ENCODE measurements around the gene RIN2.

RIN2 gene

GRCh38 chr20:19723813-19724430 lies 34.1 kb upstream of the RIN2 start:
- no peak for ATAC-seq
- TF ChIP-seq CSDC2 (CRISPR knock-in tag; IDR thresholded peaks at IDR 0.05) (no peak), TCF4 (CRISPR knock-in tag; IDR thresholded peaks at IDR 0.05; ENCODE audit: borderline replicate concordance) (no peak), ESRRG (CRISPR knock-in tag; IDR thresholded peaks at IDR 0.05) (no peak), ZC3H10 (CRISPR knock-in tag; IDR thresholded peaks at IDR 0.05) (no peak), ZNF8 (CRISPR knock-in tag; IDR thresholded peaks at IDR 0.05) (no peak), PATZ1 (CRISPR knock-in tag; IDR thresholded peaks at IDR 0.05; ENCODE audit: borderline replicate concordance) (no peak), CSRNP3 (CRISPR knock-in tag; IDR thresholded peaks at IDR 0.05) (no peak), TOX (CRISPR knock-in tag; IDR thresholded peaks at IDR 0.05; ENCODE audit: borderline replicate concordance) (no peak), ISL1 (CRISPR knock-in tag; IDR thresholded peaks at IDR 0.05) (no peak), ZFP3 (CRISPR knock-in tag; IDR thresholded peaks at IDR 0.05) (no peak), ZNF70 (CRISPR knock-in tag; IDR thresholded peaks at IDR 0.05) (no peak), POU6F1 (CRISPR knock-in tag; IDR thresholded peaks at IDR 0.05; ENCODE audit: borderline replicate concordance, low read depth) (no peak)

GRCh38 chr20:19725373-19725772 lies 32.7 kb upstream of the RIN2 start:
- no peak for ATAC-seq
- TF ChIP-seq ESRRG (CRISPR knock-in tag; IDR thresholded peaks at IDR 0.05) = no peak
- no peak for TF ChIP-seq ARNTL (CRISPR knock-in tag; IDR thresholded peaks at IDR 0.05; ENCODE audit: borderline replicate concordance, low read depth)

GRCh38 chr20:19725814-19726525 lies 32.1 kb upstream of the RIN2 start:
- peak; percentile 53; the same call in 1 of the 3 replicates for ATAC-seq
- TF ChIP-seq CSRNP3 (CRISPR knock-in tag; IDR thresholded peaks at IDR 0.05) = no peak
- no peak for TF ChIP-seq ZC3H10 (CRISPR knock-in tag; IDR thresholded peaks at IDR 0.05)

- TF ChIP-seq ZNF70 (CRISPR knock-in tag; IDR thresholded peaks at IDR 0.05) = no peak
- TF ChIP-seq TSHZ2 (CRISPR knock-in tag; IDR thresholded peaks at IDR 0.05) = no peak
- TF ChIP-seq OSR1 (CRISPR knock-in tag; IDR thresholded peaks at IDR 0.05) = no peak
- no peak for TF ChIP-seq PATZ1 (CRISPR knock-in tag; IDR thresholded peaks at IDR 0.05; ENCODE audit: borderline replicate concordance)
- TF ChIP-seq TCF4 (CRISPR knock-in tag; IDR thresholded peaks at IDR 0.05; ENCODE audit: borderline replicate concordance) = no peak
- TF ChIP-seq BACH2 (CRISPR knock-in tag; IDR thresholded peaks at IDR 0.05; ENCODE audit: borderline replicate concordance) = no peak
- no peak for TF ChIP-seq ZC3H10 (CRISPR knock-in tag; IDR thresholded peaks at IDR 0.05)
- TF ChIP-seq GLIS3 (CRISPR knock-in tag; IDR thresholded peaks at IDR 0.05) = no peak
- no peak for TF ChIP-seq ZFP3 (CRISPR knock-in tag; IDR thresholded peaks at IDR 0.05)
- no peak for ATAC-seq
Observed at GRCh38 chr20:19727251-19727847, 30.7 kb upstream of the RIN2 start.

All from SK-N-SH treated with all-trans-retinoic acid at 6 μM for 48 hours (cell line).